GM03348 (cell line): ENCODE measurements around the gene NYAP1.
"Not testable (repeated sequence)": the region's sequence is repeated elsewhere in the genome, so short reads cannot be mapped to it uniquely, and the experiment has no call there.

Experiments
- DNase-seq: peaks from one replicate; pipeline ENCODE4 v3.0.0; 2012; ENCODE audit warnings: low spot score

Gene NYAP1

GRCh38 chr7:100513212-100513810 is 29.6 kb downstream of the NYAP1 start:
- no peak for DNase-seq

DNA sequence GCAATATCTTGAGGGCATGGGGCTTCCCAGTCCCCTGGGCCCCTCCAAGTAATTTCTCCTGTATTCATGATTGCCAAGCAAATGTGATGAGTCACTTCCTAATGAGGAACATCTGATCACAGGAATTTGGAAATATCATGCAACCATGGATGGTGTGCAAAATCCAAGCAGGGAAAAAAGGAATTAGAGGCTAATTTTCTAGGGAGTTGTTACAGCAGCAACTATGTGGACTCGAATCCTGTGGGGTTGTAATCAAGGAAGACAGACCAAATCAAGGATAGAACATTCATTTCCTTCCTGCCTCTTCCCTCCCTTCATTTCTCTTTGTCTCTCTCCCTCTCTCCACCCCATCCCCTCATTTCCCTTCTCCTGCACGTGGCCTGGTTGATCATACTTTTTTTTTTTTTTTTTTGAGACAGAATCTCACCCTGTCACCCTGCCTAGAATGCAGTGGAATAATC is 31.4 kb downstream of the NYAP1 start:
- peak; percentile 71 for DNase-seq

DNA sequence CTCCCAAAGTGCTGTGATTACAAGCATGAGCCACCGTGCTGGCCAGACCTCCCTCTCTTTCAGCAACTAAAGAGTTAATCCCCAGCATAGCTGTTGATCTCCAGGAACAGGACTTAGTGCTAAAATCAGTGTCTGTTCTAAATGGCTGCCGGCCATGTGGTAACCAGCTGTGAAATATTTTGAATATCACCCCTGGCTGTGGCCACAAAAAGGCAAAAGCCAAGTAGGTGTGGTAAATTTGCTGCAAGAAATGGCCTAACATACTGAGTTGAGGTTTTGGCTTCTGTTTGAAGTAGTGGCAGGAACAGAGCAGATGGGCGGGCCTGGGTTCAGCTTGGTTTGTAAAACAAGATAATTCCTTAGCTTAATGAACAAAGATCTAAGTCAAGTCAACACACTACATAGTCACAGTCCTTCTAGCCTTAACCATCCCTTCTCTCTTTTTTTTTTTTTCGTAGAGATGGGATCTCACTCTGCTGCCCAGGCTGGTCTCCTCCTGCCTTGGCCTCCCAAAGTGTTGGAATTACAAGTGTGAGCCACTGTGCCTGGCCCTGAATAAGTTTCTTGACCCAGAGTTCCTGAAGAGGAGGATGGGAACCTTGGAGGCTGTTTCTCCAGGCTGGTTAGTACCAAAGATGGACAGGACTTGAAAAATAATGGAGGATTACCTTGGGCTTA is 32.5 kb downstream of the NYAP1 start:
- peak; percentile 87 for DNase-seq

- DNase-seq: no peak
Measured at GRCh38 chr7:100517305-100517704, 33.6 kb downstream of the NYAP1 start.

- DNase-seq: no peak
Measured at GRCh38 chr7:100519580-100519979, 35.9 kb downstream of the NYAP1 start.

DNA sequence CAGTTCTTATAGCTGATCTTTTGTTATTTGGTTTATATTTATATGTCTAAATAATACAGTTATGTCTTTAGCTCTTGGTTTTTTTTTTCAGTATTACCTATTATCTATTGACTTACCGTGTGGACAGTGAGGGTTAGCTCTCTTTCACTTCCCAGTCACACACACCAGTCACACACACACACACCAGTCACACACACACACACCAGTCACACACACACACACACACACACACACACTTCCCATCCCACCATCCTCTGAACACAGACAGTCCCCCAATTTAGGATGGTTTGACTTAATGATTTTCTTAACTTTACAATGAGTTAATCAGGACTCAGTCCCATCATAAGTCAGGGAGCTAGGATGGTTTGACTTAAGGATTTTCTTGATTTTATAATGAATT is 36.4 kb downstream of the NYAP1 start:
- DNase-seq: no peak

DNA sequence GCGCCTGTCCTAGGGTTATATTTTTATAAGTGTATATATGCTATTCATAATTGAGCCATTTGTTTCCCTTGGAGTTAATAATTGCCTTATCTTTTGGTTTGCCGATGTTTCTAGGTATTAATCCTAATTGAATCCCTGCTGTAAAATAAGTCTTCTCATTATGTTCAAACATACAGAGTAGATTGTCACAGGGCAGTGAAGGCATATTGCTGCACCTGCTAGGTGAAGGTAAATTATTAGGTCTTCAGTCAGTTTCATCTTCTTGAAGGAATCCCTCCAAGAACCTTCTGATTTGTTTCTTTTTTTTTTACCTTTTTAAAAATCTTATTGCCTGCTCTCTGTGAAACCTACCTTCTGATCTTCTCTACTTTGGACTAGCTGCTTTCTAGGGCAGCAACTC is 37.3 kb downstream of the NYAP1 start:
- no peak for DNase-seq

- DNase-seq: not testable (repeated sequence)
Measured at GRCh38 chr7:100521909-100522593, 38.3 kb downstream of the NYAP1 start.

- DNase-seq: not testable (repeated sequence)
Measured at GRCh38 chr7:100523192-100523591, 39.5 kb downstream of the NYAP1 start.

DNA sequence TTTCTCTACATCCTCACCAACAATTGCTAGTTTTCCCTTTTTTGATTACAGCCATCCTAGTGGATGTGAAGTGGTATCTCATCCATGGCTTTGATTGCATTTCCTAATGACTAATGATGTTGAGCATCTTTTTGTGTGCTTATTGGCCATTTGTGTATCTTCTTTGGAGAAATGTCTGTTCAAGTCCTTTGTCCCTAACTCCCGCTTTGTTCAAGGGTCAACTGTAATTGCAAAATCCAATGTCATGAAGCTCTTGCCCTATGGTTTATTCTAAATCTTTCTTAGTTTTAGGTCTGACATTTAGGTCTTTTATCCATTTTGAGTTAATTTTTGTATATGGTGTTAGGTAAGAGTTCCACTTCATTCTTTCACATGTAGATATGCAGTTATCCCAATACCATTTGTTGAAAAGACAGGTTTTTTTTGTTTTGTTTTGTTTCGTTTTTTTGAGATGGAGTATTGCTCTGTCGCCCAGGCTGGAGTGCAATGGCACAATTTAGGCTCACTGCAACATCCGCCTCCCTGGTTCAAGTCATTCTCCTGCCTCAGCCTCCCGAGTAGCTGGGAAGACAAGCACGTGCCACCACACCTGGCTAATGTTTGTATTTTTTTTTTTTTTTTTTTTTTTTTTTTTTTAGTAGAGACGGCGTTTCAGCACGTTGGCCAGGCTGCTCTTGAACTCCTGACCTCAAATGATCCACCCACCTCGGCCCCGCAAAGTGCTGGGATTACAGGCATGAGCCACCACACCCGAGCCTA is 44.6 kb downstream of the NYAP1 start:
- not testable (repeated sequence) for DNase-seq

GRCh38 chr7:100532165-100533022 is 48.7 kb downstream of the NYAP1 start:
- no peak for DNase-seq

DNA sequence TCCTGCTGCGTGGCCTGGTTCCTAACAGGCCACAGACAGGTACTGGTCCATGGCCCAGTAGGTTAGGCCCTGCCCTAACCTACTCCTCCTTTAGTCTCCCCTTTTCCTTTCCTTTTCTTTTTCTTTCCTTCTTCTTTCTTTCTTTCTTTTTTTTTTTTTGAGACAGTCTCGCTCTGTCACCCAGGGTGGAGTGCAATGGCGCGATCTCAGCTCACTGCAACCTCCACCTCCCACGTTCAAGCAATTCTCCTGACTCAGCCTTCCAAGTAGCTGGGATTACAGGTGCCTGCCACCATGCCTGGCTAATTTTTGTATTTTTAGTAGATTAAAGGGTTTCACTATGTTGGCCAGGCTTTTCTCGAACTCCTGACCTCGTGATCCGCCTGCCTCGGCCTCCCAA is 52.3 kb downstream of the NYAP1 start:
- DNase-seq: not testable (repeated sequence)

GRCh38 chr7:100536695-100537094 is 53.0 kb downstream of the NYAP1 start:
- DNase-seq: not testable (repeated sequence)

- DNase-seq: no peak
Measured at GRCh38 chr7:100538348-100538653, 54.6 kb downstream of the NYAP1 start.

- DNase-seq: peak; percentile 99
Measured at GRCh38 chr7:100538654-100539435, 55.1 kb downstream of the NYAP1 start, which contains the start of gene AGFG2. Gene AGFG2 (plus strand): TSS chr7:100539203. CDS start chr7:100539347, 144 bp downstream.

DNA sequence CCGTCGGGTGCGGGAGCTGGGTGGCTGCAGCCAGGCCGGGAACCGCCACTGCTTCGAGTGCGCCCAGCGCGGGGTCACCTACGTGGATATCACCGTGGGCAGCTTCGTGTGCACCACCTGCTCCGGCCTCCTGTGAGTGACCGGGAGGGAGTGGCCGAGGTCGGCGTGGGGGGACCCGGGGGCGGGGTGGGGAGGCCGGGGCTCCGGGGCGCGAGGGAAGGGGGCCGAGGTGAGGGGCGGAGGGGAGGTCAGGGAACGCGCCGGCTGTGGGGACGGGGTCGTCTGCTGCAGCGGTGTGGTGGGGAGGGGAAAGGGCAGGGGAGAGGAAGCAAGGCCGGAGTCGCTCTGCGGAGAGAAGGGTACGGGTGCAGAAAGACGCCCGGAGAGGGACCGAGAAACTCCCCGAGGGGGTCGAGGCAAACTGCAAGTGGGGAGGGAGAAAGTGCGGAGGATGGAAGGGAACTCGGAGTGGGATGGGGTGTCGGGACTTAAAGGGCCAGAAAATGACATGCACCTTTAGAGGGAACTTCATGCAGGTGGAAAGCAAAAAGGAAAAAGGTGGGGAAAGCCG is 55.8 kb downstream of the NYAP1 start:
- no peak for DNase-seq

- no peak for DNase-seq
Measured at GRCh38 chr7:100540073-100540723, 56.5 kb downstream of the NYAP1 start.

DNA sequence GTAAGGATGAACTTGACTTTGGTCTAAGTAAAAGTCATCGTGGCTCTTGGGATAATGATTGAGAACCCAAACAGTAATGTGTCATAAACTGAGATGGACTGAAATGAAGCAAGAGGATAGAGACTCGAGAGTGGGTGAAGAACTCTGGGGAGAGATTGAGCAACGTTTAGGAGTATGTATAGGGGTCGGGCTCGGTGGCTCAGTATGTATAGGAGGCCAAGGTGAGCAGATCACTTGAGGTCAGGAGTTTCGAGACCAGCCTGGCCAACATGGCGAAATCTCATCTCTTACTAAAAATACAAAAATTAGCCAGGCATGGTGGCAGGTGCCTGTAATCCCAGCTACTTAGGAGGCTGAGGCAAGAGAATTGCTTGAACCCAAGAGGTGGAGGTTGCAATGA is 57.6 kb downstream of the NYAP1 start:
- DNase-seq: not testable (repeated sequence)

- DNase-seq: no peak
Measured at GRCh38 chr7:100543586-100543985, 59.9 kb downstream of the NYAP1 start.

GRCh38 chr7:100544386-100544785 is 60.7 kb downstream of the NYAP1 start:
- no peak for DNase-seq
